HCT116 (cell line): Measurements from ENCODE around the gene SF1. TPM values are rescaled to one million over a fixed set of nuclear protein-coding genes. Genes with fewer than 3 reads are reported as not detected.

ENCODE experiments used
- ATAC-seq: fragments of 200-7000 bp; cut with Tn5 transposase; 2 replicates; pipeline ENCODE4 v1.9.1; 2020; ENCODE audit warnings: mild to moderate bottlenecking, moderate library complexity
- BruUV-seq: library from RNA; stranded (reverse); fragments of 400-500 nt; replicated peaks from 2 replicates; lab custom pipeline; 2021; lab: Mats Ljungman, UMichigan
- CTCF ChIA-PET: fragments of 300-600 bp; sonication (Branson Sonifier 250); formaldehyde crosslinking; loops from one replicate; lab custom pipeline; 2021; ENCODE audit warnings: antibody characterized with exemption; lab: Charles Lee
- POLR2A ChIA-PET: fragments of 300-600, 350-600 bp; sonication (Branson Sonifier 250); formaldehyde crosslinking; loops from one replicate; lab custom pipeline; 2021; ENCODE audit warnings: antibody characterized with exemption; lab: Charles Lee
- RAD21 ChIA-PET, 2 experiments: fragments of 300-600 bp; sonication (Branson Sonifier 250); formaldehyde crosslinking; loops; one replicate each; lab custom pipeline; 2023; ENCODE audit warnings: low total read pairs in 2 of 2; ENCODE audit not compliant: uncharacterized antibody in 2 of 2, unreplicated experiment in 2 of 2, low non-redundant PET in 1 of 2; lab: Charles Lee
- DNase-seq: peaks from one replicate; pipeline ENCODE4 v3.0.0-alpha.2; 2010; ENCODE audit warnings: low read depth, low spot score
- H2AFZ ChIP-seq: fragments of 200-600 bp; shearing (Covaris generic), sonication (generic); 2 replicates; pipeline ENCODE4 v1.6.1; 2017; ENCODE audit warnings: low read depth, mixed run types, mixed read lengths, antibody characterized with exemption, low read length; ENCODE audit not compliant: poor library complexity, severe bottlenecking
- H3K27ac ChIP-seq: 2 replicates; pipeline ENCODE4 v1.5.1; 2012; ENCODE audit warnings: low read depth, low read length
- H3K27me3 ChIP-seq: fragments of 200-600 bp; sonication (generic); 2 replicates; pipeline ENCODE4 v1.6.1; 2016; ENCODE audit warnings: mixed run types, low read length, mixed read lengths; ENCODE audit not compliant: insufficient read depth
- H3K36me3 ChIP-seq, 2 experiments: fragments of 200-500 bp in 1 of 2; fragments of 200-600 bp in 1 of 2; sonication (Bioruptor generic) in 1 of 2; sonication (generic) in 1 of 2; 2 replicates each; pipeline versions ENCODE4 v1.5.1 to v1.6.1; 2014 to 2016; ENCODE audit warnings: low read length in 2 of 2, inconsistent platforms in 1 of 2, mixed read lengths in 1 of 2, mixed run types in 1 of 2; ENCODE audit not compliant: insufficient read depth in 2 of 2, control insufficient read depth in 1 of 2
- H3K4me1 ChIP-seq, 2 experiments: fragments of 200-600 bp in 1 of 2; sonication (generic) in 1 of 2; 2 replicates each; pipeline versions ENCODE4 v1.5.1 to v1.6.1; 2012 to 2017; ENCODE audit warnings: low read length in 2 of 2, inconsistent platforms in 1 of 2, mild to moderate bottlenecking in 1 of 2, mixed read lengths in 1 of 2, mixed run types in 1 of 2, moderate library complexity in 1 of 2; ENCODE audit not compliant: insufficient read depth in 2 of 2, control insufficient read depth in 1 of 2
- H3K4me2 ChIP-seq: fragments of 200-600 bp; sonication (generic); 2 replicates; pipeline ENCODE4 v1.6.1; 2017; ENCODE audit warnings: mixed run types, low read length, mixed read lengths
- H3K4me3 ChIP-seq, 2 experiments: fragments of 200-600 bp in 1 of 2; sonication (generic) in 1 of 2; replicated peaks in 1 of 2; 2 replicates each; pipeline ENCODE4 v1.5.1; 2011 to 2016; ENCODE audit warnings: low read length in 2 of 2, control low read depth in 1 of 2, low read depth in 1 of 2, mild to moderate bottlenecking in 1 of 2, mixed read lengths in 1 of 2, mixed run types in 1 of 2
- H3K79me2 ChIP-seq: fragments of 200-600 bp; sonication (generic); 2 replicates; pipeline ENCODE4 v1.6.1; 2017; ENCODE audit warnings: mild to moderate bottlenecking, mixed run types, low read length, moderate library complexity, mixed read lengths; ENCODE audit not compliant: insufficient read depth
- H3K9ac ChIP-seq: fragments of 200-600 bp; sonication (generic); 2 replicates; pipeline ENCODE4 v1.6.1; 2016; ENCODE audit warnings: low read length, mixed read lengths
- H3K9me2 ChIP-seq: fragments of 200-600 bp; sonication (generic), shearing (Covaris generic); 2 replicates; pipeline ENCODE4 v1.6.1; 2017; ENCODE audit warnings: mixed run types, mild to moderate bottlenecking, moderate library complexity; ENCODE audit not compliant: insufficient read depth
- H3K9me3 ChIP-seq, 2 experiments: fragments of 200-500 bp in 1 of 2; fragments of 200-600 bp in 1 of 2; sonication (Bioruptor generic) in 1 of 2; sonication (generic) in 1 of 2; 2 replicates each; pipeline ENCODE4 v1.6.1; 2014 to 2017; ENCODE audit warnings: low read length in 2 of 2, mixed read lengths in 2 of 2, inconsistent platforms in 1 of 2, low read depth in 1 of 2, mild to moderate bottlenecking in 1 of 2, mixed run types in 1 of 2, moderate library complexity in 1 of 2; ENCODE audit not compliant: control insufficient read depth in 1 of 2, insufficient read depth in 1 of 2
- H4K20me1 ChIP-seq: fragments of 200-600 bp; sonication (generic), shearing (Covaris generic); 2 replicates; pipeline ENCODE4 v1.6.1; 2017; ENCODE audit warnings: mixed run types, mild to moderate bottlenecking, moderate library complexity; ENCODE audit not compliant: insufficient read depth
- ATF3 ChIP-seq: IDR thresholded peaks from 2 replicates; pipeline ENCODE4 v1.6.1; 2012
- CBX3 ChIP-seq: IDR thresholded peaks from 2 replicates; pipeline ENCODE4 v1.6.1; 2012; ENCODE audit warnings: low read depth
- CEBPB ChIP-seq: IDR thresholded peaks from 2 replicates; pipeline ENCODE4 v1.6.1; 2012; ENCODE audit warnings: low read depth
- CTCF ChIP-seq, 3 experiments: fragments of 200-600 bp in 1 of 3; sonication (generic) in 1 of 3; IDR thresholded peaks in 2 of 3; conservative IDR thresholded peaks in 1 of 3; 2 replicates each; pipeline ENCODE4 v1.5.1; 2012 to 2017; ENCODE audit warnings: low read depth in 2 of 3, low read length in 2 of 3, antibody characterized with exemption in 1 of 3, borderline replicate concordance in 1 of 3, control low read depth in 1 of 3, mild to moderate bottlenecking in 1 of 3, mixed read lengths in 1 of 3, mixed run types in 1 of 3, moderate library complexity in 1 of 3; ENCODE audit not compliant: insufficient read depth in 1 of 3
- EGR1 ChIP-seq: IDR thresholded peaks from 2 replicates; pipeline ENCODE4 v1.6.1; 2012; ENCODE audit warnings: low read depth
- ELF1 ChIP-seq: IDR thresholded peaks from 2 replicates; pipeline ENCODE4 v1.6.1; 2012; ENCODE audit warnings: low read depth, borderline replicate concordance
- EZH2phosphoT487 ChIP-seq: fragments of 200-600 bp; IDR thresholded peaks from 2 replicates; pipeline ENCODE4 v1.6.1; 2018; ENCODE audit warnings: antibody characterized with exemption, borderline replicate concordance
- FOSL1 ChIP-seq: IDR thresholded peaks from 2 replicates; pipeline ENCODE4 v1.6.1; 2012; ENCODE audit warnings: low read depth
- JUND ChIP-seq: IDR thresholded peaks from 2 replicates; pipeline ENCODE4 v1.6.1; 2012
- MAX ChIP-seq: IDR thresholded peaks from 2 replicates; pipeline ENCODE4 v1.6.1; 2012
- POLR2AphosphoS5 ChIP-seq: IDR thresholded peaks from 2 replicates; pipeline ENCODE4 v1.6.1; 2011; ENCODE audit warnings: mild to moderate bottlenecking, low read depth, low read length, moderate library complexity
- RAD21 ChIP-seq: IDR thresholded peaks from 2 replicates; pipeline ENCODE4 v1.6.1; 2012; ENCODE audit warnings: low read depth, mild to moderate bottlenecking
- REST ChIP-seq: IDR thresholded peaks from 2 replicates; pipeline ENCODE4 v1.6.1; 2012; ENCODE audit warnings: low read depth
- SIN3A ChIP-seq: IDR thresholded peaks from 2 replicates; pipeline ENCODE4 v1.6.1; 2012; ENCODE audit warnings: low read depth
- SP1 ChIP-seq: IDR thresholded peaks from 2 replicates; pipeline ENCODE4 v1.6.1; 2012; ENCODE audit warnings: low read depth
- SRF ChIP-seq: IDR thresholded peaks from 2 replicates; pipeline ENCODE4 v1.6.1; 2012; ENCODE audit warnings: low read depth
- TCF7L2 ChIP-seq: IDR thresholded peaks from 2 replicates; pipeline ENCODE4 v1.7.0; 2011; ENCODE audit warnings: borderline replicate concordance, inconsistent platforms; ENCODE audit not compliant: insufficient read depth, insufficient read length; ENCODE audit errors: extremely low read depth
- YY1 ChIP-seq: IDR thresholded peaks from 2 replicates; pipeline ENCODE4 v1.6.1; 2011; ENCODE audit warnings: low read length, low read depth, moderate library complexity, mild to moderate bottlenecking; ENCODE audit not compliant: insufficient replicate concordance; ENCODE audit errors: extremely low read depth
- ZBTB33 ChIP-seq: IDR thresholded peaks from 2 replicates; pipeline ENCODE4 v1.6.1; 2011; ENCODE audit warnings: mild to moderate bottlenecking, low read length, moderate library complexity; ENCODE audit not compliant: insufficient replicate concordance; ENCODE audit errors: extremely low read depth
- ZFX ChIP-seq: fragments of 450-650 bp; IDR thresholded peaks from 2 replicates; pipeline ENCODE4 v1.6.1; 2017
- intact Hi-C: fragments of 100-400 bp; cut with micrococcal nuclease; formaldehyde crosslinking; loops from 2 replicates; pipeline ENCODE4 v1.10.0; 2022
- total RNA-seq: library from RNA; stranded (reverse); gene quantifications from one replicate; pipeline ENCODE4 v1.2.1, GENCODE V29; 2021; ENCODE audit not compliant: unreplicated experiment

Gene SF1
- total RNA-seq, 1 experiment from 2014 or later, result 403 TPM

- H2AFZ ChIP-seq, result no peak overlapping the region
- ChIA-PET RAD21 (no interaction called here), POLR2A (interaction anchor here (1.1 kb wide), 1 partner anchor 11 kb away, joined by 3 read pairs; no protein-coding TSS in a partner anchor), CTCF (no interaction called here)
- no peak for TF ChIP-seq ZBTB33
- no peak for TF ChIP-seq CTCF (IDR thresholded peaks at IDR 0.05 in 2 of 3, conservative IDR thresholded peaks at IDR 0.05 in 1 of 3; ENCODE audit: borderline replicate concordance in 1 of 3, insufficient read depth in 1 of 3, low read depth in 2 of 3, low read length in 2 of 3)
- TF ChIP-seq SIN3A, result no peak
- no peak for TF ChIP-seq ZFX
- TF ChIP-seq SP1, result no peak
- TF ChIP-seq TCF7L2, result no peak
- TF ChIP-seq EGR1, result no peak
- TF ChIP-seq MAX, result no peak
- TF ChIP-seq POLR2AphosphoS5, result no peak
- TF ChIP-seq ELF1, result no peak
- no peak for TF ChIP-seq SRF
- no peak for TF ChIP-seq EZH2phosphoT487
- TF ChIP-seq REST, result no peak
- TF ChIP-seq CEBPB, result no peak
- no peak for TF ChIP-seq YY1
- no peak for TF ChIP-seq RAD21
- TF ChIP-seq FOSL1, result no peak
- no peak for TF ChIP-seq CBX3
- TF ChIP-seq JUND, result no peak
- TF ChIP-seq ATF3, result no peak
- H3K27me3 ChIP-seq, result no peaks in the 10 kb centered on the region
- H3K4me3 ChIP-seq, result no peak overlapping the region
- no TSS peak for BruUV-seq
- no peaks in the 10 kb centered on the region for H3K36me3 ChIP-seq
- ATAC-seq, result no peak
- no peaks in the 10 kb centered on the region; the same call in 1 of the 2 replicates for H3K79me2 ChIP-seq
- H3K27ac ChIP-seq, result no peak overlapping the region
- intact Hi-C loops, result no loop called here
- no peak for DNase-seq
- H3K4me2 ChIP-seq, result no peak overlapping the region
- H3K9me2 ChIP-seq, result no peaks in the 10 kb centered on the region
- H3K4me1 ChIP-seq, result peaks cover 0 to 13% of the 10 kb centered on the region in 2 experiments; a peak in 2 of 4 replicates
- no peaks in the 10 kb centered on the region for H3K9me3 ChIP-seq
- no peak overlapping the region for H3K9ac ChIP-seq
- no peaks in the 10 kb centered on the region for H4K20me1 ChIP-seq
Measured at GRCh38 chr11:64814712-64815187, 36.4 kb upstream of the SF1 start.
